HEK293 (cell line): ENCODE measurements around the gene RBPJL.

ENCODE experiments used
- CTCF ChIA-PET: fragments of 350-600 bp; formaldehyde crosslinking; extraction: SDS; loops from one replicate; lab custom pipeline; 2021; ENCODE audit warnings: antibody characterized with exemption; lab: Yijun Ruan, JAX
- POLR2A ChIA-PET: fragments of 300-600 bp; formaldehyde crosslinking; extraction: SDS; loops from one replicate; lab custom pipeline; 2020; ENCODE audit warnings: antibody characterized with exemption, inconsistent platforms; lab: Yijun Ruan, JAX
- H3K27ac ChIP-seq: fragments of 200-500 bp; sonication (Bioruptor generic); 2 replicates; pipeline ENCODE4 v1.5.1; 2014; ENCODE audit warnings: low read depth, low read length, control low read depth, inconsistent platforms; ENCODE audit errors: extremely low read depth
- H3K36me3 ChIP-seq, 2 experiments: fragments of 200-500 bp in 1 of 2; sonication (Bioruptor generic) in 1 of 2; 1 replicate in 1 of 2; 2 replicates in 1 of 2; pipeline ENCODE4 v1.5.1; 2014 to 2017; ENCODE audit warnings: inconsistent platforms in 2 of 2, low read length in 2 of 2; ENCODE audit not compliant: control insufficient read depth in 2 of 2, insufficient read depth in 1 of 2
- H3K4me1 ChIP-seq: fragments of 200-500 bp; sonication (Bioruptor generic); 2 replicates; pipeline ENCODE4 v1.5.1; 2014; ENCODE audit warnings: mild to moderate bottlenecking, low read length, inconsistent platforms; ENCODE audit not compliant: control insufficient read depth, insufficient read depth
- H3K4me3 ChIP-seq: 2 replicates; pipeline ENCODE4 v1.5.1; 2011; ENCODE audit warnings: low read depth, mild to moderate bottlenecking, control low read depth, low read length, moderate library complexity
- H3K9me3 ChIP-seq: fragments of 200-500 bp; sonication (Bioruptor generic); 2 replicates; pipeline ENCODE4 v1.5.1; 2014; ENCODE audit warnings: low read depth, low read length, inconsistent platforms; ENCODE audit not compliant: control insufficient read depth, insufficient read depth
- EGR2 ChIP-seq: fragments of 450-650 bp; formaldehyde crosslinking; IDR thresholded peaks from 2 replicates; pipeline ENCODE4 v1.5.1; 2016; ENCODE audit warnings: low read depth, missing biosample characterization, missing genetic modification characterization
- KLF10 ChIP-seq: fragments of 450-650 bp; IDR thresholded peaks from 2 replicates; pipeline ENCODE4 v1.5.1; 2018; ENCODE audit warnings: missing biosample characterization, mild to moderate bottlenecking, missing genetic modification characterization
- PRDM1 ChIP-seq: fragments of 450-650 bp; formaldehyde crosslinking; IDR thresholded peaks from 2 replicates; pipeline ENCODE4; 2016; ENCODE audit warnings: missing biosample characterization, missing genetic modification characterization
- RBAK ChIP-seq: fragments of 450-650 bp; formaldehyde crosslinking; IDR thresholded peaks from 2 replicates; pipeline ENCODE4 v1.5.1; 2016; ENCODE audit warnings: missing biosample characterization, missing genetic modification characterization
- SALL2 ChIP-seq: fragments of 450-650 bp; formaldehyde crosslinking; IDR thresholded peaks from 2 replicates; pipeline ENCODE4 v1.5.0; 2017; ENCODE audit warnings: missing biosample characterization, mild to moderate bottlenecking, missing genetic modification characterization, borderline replicate concordance
- SCRT2 ChIP-seq: fragments of 450-650 bp; formaldehyde crosslinking; IDR thresholded peaks from 2 replicates; pipeline ENCODE4 v1.5.1; 2016; ENCODE audit warnings: missing biosample characterization, missing genetic modification characterization
- SETDB1 ChIP-seq: IDR thresholded peaks from one replicate; pipeline ENCODE4 v1.6.1; 2017; ENCODE audit warnings: mild to moderate bottlenecking, low read length, moderate library complexity, mixed read lengths; ENCODE audit not compliant: insufficient read length
- SP2 ChIP-seq: fragments of 450-650 bp; formaldehyde crosslinking; IDR thresholded peaks from 2 replicates; pipeline ENCODE4 v1.5.1; 2016; ENCODE audit warnings: missing biosample characterization, missing genetic modification characterization
- ZFHX2 ChIP-seq: fragments of 450-650 bp; formaldehyde crosslinking; conservative IDR thresholded peaks from 2 replicates; pipeline ENCODE4 v1.5.1; 2016; ENCODE audit warnings: missing biosample characterization, missing genetic modification characterization
- ZNF132 ChIP-seq: fragments of 450-650 bp; formaldehyde crosslinking; IDR thresholded peaks from 2 replicates; pipeline ENCODE4 v1.5.1; 2017; ENCODE audit warnings: missing biosample characterization, missing genetic modification characterization, borderline replicate concordance
- ZNF133 ChIP-seq: fragments of 450-650 bp; formaldehyde crosslinking; IDR thresholded peaks from 2 replicates; pipeline ENCODE4 v1.5.1; 2016; ENCODE audit warnings: missing biosample characterization, missing genetic modification characterization
- ZNF138 ChIP-seq: fragments of 450-650 bp; formaldehyde crosslinking; IDR thresholded peaks from 2 replicates; pipeline ENCODE4 v1.5.1; 2016; ENCODE audit warnings: missing biosample characterization, missing genetic modification characterization, borderline replicate concordance
- ZNF148 ChIP-seq: fragments of 450-650 bp; formaldehyde crosslinking; IDR thresholded peaks from 2 replicates; pipeline ENCODE4 v1.5.0; 2017; ENCODE audit warnings: missing biosample characterization, missing genetic modification characterization, borderline replicate concordance
- ZNF202 ChIP-seq: fragments of 450-650 bp; formaldehyde crosslinking; IDR thresholded peaks from 2 replicates; pipeline ENCODE4 v1.5.1; 2016; ENCODE audit warnings: missing biosample characterization, missing genetic modification characterization, borderline replicate concordance
- ZNF211 ChIP-seq: fragments of 450-650 bp; formaldehyde crosslinking; IDR thresholded peaks from 2 replicates; pipeline ENCODE4 v1.5.1; 2016; ENCODE audit warnings: low read depth, missing biosample characterization, missing genetic modification characterization
- ZNF366 ChIP-seq: fragments of 450-650 bp; formaldehyde crosslinking; conservative IDR thresholded peaks from 2 replicates; pipeline ENCODE4 v1.5.1; 2016; ENCODE audit warnings: missing biosample characterization, missing genetic modification characterization
- ZNF394 ChIP-seq: fragments of 450-650 bp; formaldehyde crosslinking; IDR thresholded peaks from 2 replicates; pipeline ENCODE4 v1.5.1; 2016; ENCODE audit warnings: missing biosample characterization, missing genetic modification characterization, mild to moderate bottlenecking, moderate library complexity, borderline replicate concordance
- ZNF404 ChIP-seq: fragments of 450-650 bp; formaldehyde crosslinking; IDR thresholded peaks from 2 replicates; pipeline ENCODE4 v1.5.1; 2017; ENCODE audit warnings: missing biosample characterization, missing genetic modification characterization
- ZNF416 ChIP-seq: fragments of 450-650 bp; formaldehyde crosslinking; IDR thresholded peaks from 2 replicates; pipeline ENCODE4 v1.5.1; 2016; ENCODE audit warnings: missing biosample characterization, missing genetic modification characterization
- ZNF585B ChIP-seq: fragments of 450-650 bp; formaldehyde crosslinking; IDR thresholded peaks from 2 replicates; pipeline ENCODE4 v1.5.1; 2016; ENCODE audit warnings: missing biosample characterization, missing genetic modification characterization
- ZNF600 ChIP-seq: fragments of 450-650 bp; formaldehyde crosslinking; IDR thresholded peaks from 2 replicates; pipeline ENCODE4 v1.5.1; 2016; ENCODE audit warnings: missing biosample characterization, missing genetic modification characterization
- ZNF626 ChIP-seq: fragments of 450-650 bp; sonication (Bioruptor Pico); formaldehyde crosslinking; IDR thresholded peaks from 2 replicates; pipeline ENCODE4 v1.5.1; 2018; ENCODE audit warnings: missing biosample characterization, missing genetic modification characterization, inconsistent platforms
- ZNF660 ChIP-seq: fragments of 450-650 bp; IDR thresholded peaks from 2 replicates; pipeline ENCODE4 v1.5.1; 2018; ENCODE audit warnings: missing biosample characterization, mild to moderate bottlenecking, missing genetic modification characterization
- ZNF707 ChIP-seq: fragments of 450-650 bp; formaldehyde crosslinking; IDR thresholded peaks from 2 replicates; pipeline ENCODE4 v1.5.1; 2016; ENCODE audit warnings: missing biosample characterization, missing genetic modification characterization
- ZNF768 ChIP-seq: fragments of 450-650 bp; formaldehyde crosslinking; IDR thresholded peaks from 2 replicates; pipeline ENCODE4 v1.5.1; 2018; ENCODE audit warnings: missing biosample characterization, mild to moderate bottlenecking, missing genetic modification characterization
- ZNF792 ChIP-seq: fragments of 450-650 bp; formaldehyde crosslinking; IDR thresholded peaks from 2 replicates; pipeline ENCODE4 v1.5.1; 2016; ENCODE audit warnings: missing biosample characterization, missing genetic modification characterization

RBPJL gene

GRCh38 chr20:45354423-45355208, 48.0 kb downstream of the RBPJL start:
- no peaks in the 10 kb centered on the region for H3K9me3 ChIP-seq
- H3K4me3 ChIP-seq: no peak overlapping the region
- H3K4me1 ChIP-seq: 0 out of 2 replicates have a peak, but pooled peaks cover 2% of the 10 kb centered on the region
- CTCF ChIA-PET: interaction anchor here (1.2 to 2.9 kb wide), 5 partner anchors 8 to 82 kb away, joined by 3 to 13 read pairs (median 9); partner anchors contain the start of gene SYS1
- no peaks in the 10 kb centered on the region for H3K36me3 ChIP-seq
- TF ChIP-seq SCRT2 (tag by site-specific recombination) (peak; percentile 59), ZNF133 (tag by site-specific recombination) (no peak), ZNF600 (0 out of 2 replicates have a peak, but pooled peaks have one; percentile 39)
- TF ChIP-seq, all 188 proteins: peak for 2
- no peak overlapping the region for H3K27ac ChIP-seq
- POLR2A ChIA-PET: no interaction called here

- ChIA-PET POLR2A (no interaction called here), CTCF (interaction anchor here (1.2 to 2.9 kb wide), 3 partner anchors 18 to 81 kb away, joined by 3 to 9 read pairs (median 4); no protein-coding TSS in a partner anchor)
- 0 out of 2 replicates have a peak, but pooled peaks have one; percentile 43 for TF ChIP-seq PRDM1 (tag by site-specific recombination)
- no peak for TF ChIP-seq ZNF660
- peak; percentile 73; the same call in 1 of the 2 replicates for TF ChIP-seq RBAK (tag by site-specific recombination)
- peak; percentile 42; the same call in 1 of the 2 replicates for TF ChIP-seq ZNF585B
- TF ChIP-seq ZNF148 (tag by site-specific recombination): no peak
- Histone ChIP-seq H3K27ac (no peak overlapping the region), H3K9me3 (no peaks in the 10 kb centered on the region), H3K4me3 (no peak overlapping the region), H3K4me1 (0 out of 2 replicates have a peak, but pooled peaks cover 2% of the 10 kb centered on the region), H3K36me3 (no peaks in the 10 kb centered on the region)
Measured at GRCh38 chr20:45355209-45356084, 48.8 kb downstream of the RBPJL start.

- CTCF ChIA-PET: interaction anchor here (1.0 to 6.5 kb wide), 3 partner anchors 15 to 79 kb away, joined by 3 to 92 read pairs (median 5); no protein-coding TSS in a partner anchor
- H3K4me3 ChIP-seq: no peak overlapping the region
- POLR2A ChIA-PET: interaction anchor here (2.2 kb wide), 1 partner anchor 10 kb away, joined by 9 read pairs; the partner anchor contains the start of gene SDC4
- H3K4me1 ChIP-seq: no peaks in the 10 kb centered on the region
- no peak overlapping the region for H3K27ac ChIP-seq
- H3K36me3 ChIP-seq: no peaks in the 10 kb centered on the region
- no peaks in the 10 kb centered on the region for H3K9me3 ChIP-seq
- TF ChIP-seq ZNF792 (tag by site-specific recombination): no peak
- no peak for TF ChIP-seq KLF10 (tag by site-specific recombination)
- no peak for TF ChIP-seq ZNF626 (tag by site-specific recombination)
- TF ChIP-seq ZNF768: no peak
- TF ChIP-seq ZNF394: no peak
- no peak for TF ChIP-seq ZNF202
- TF ChIP-seq ZNF707 (tag by site-specific recombination): no peak
- no peak for TF ChIP-seq ZNF138 (tag by site-specific recombination)
- TF ChIP-seq ZNF404 (tag by site-specific recombination): no peak
- no peak for TF ChIP-seq ZNF416
- TF ChIP-seq EGR2: peak; percentile 79
- TF ChIP-seq ZNF132 (tag by site-specific recombination): no peak
- TF ChIP-seq SETDB1: no peak
- no peak for TF ChIP-seq SALL2 (tag by site-specific recombination)
- 0 out of 2 replicates have a peak, but pooled peaks have one; percentile 22 for TF ChIP-seq ZNF366 (tag by site-specific recombination)
- TF ChIP-seq ZNF211: no peak
- peak; percentile 70 for TF ChIP-seq ZFHX2 (tag by site-specific recombination)
- no peak for TF ChIP-seq SP2 (tag by site-specific recombination)
Measured at GRCh38 chr20:45358282-45359068, 51.8 kb downstream of the RBPJL start.
